ENCODE data around the gene CST2.

DNA sequence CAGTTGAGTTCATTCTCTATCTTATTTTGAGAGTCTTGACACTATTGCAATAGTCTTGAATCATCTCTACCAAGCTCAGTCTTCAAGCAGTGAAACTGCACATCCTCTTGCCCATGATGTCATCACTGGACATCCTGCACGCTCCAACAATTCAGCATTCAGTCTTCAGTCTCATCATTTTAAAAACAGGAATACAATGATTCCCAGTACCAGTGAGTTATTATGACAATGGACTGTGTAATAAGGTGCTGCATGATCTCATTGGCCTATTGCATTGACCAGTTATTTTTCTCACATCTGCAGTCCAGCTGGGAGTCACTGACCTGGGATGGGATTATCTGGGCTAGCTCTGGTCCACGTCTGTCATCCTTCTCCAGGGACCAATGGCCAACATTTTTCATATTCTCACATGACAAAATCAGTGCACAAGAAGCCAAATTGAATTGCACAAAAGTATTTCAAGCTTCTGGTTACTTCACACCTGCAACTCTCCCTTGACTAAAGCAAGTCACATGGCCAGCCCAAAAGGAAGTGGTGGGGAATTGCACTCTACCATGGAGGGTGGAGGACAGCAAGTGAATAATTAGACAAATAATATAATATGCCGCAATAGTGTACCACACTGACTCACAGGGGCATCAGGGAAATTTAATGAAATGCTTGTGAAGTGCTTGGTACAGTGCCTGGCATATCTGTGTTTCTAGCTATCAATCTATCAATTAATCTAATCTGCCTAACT lies 6.4 kb upstream of the CST2 start:
- TF ChIP-seq FOXK2 (IDR thresholded peaks at IDR 0.05): no peak
- no peak for TF ChIP-seq SUZ12 (IDR thresholded peaks at IDR 0.05)
- TF ChIP-seq, protein P1, sequence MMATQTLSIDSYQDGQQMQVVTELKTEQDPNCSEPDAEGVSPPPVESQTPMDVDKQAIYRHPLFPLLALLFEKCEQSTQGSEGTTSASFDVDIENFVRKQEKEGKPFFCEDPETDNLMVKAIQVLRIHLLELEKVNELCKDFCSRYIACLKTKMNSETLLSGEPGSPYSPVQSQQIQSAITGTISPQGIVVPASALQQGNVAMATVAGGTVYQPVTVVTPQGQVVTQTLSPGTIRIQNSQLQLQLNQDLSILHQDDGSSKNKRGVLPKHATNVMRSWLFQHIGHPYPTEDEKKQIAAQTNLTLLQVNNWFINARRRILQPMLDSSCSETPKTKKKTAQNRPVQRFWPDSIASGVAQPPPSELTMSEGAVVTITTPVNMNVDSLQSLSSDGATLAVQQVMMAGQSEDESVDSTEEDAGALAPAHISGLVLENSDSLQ (IDR thresholded peaks at IDR 0.05): no peak
- TF ChIP-seq NFRKB (IDR thresholded peaks at IDR 0.05): no peak
- no peak for TF ChIP-seq FOXM1 (IDR thresholded peaks at IDR 0.05; ENCODE audit: borderline replicate concordance)
- no peak for TF ChIP-seq BHLHE40 (IDR thresholded peaks at IDR 0.05; ENCODE audit: borderline replicate concordance)
- no peak for TF ChIP-seq L3MBTL2 (conservative IDR thresholded peaks at IDR 0.05)
- TF ChIP-seq SP1 (IDR thresholded peaks at IDR 0.05): no peak
- TF ChIP-seq HDGF (IDR thresholded peaks at IDR 0.05; ENCODE audit: borderline replicate concordance): no peak
- TF ChIP-seq TARDBP (IDR thresholded peaks at IDR 0.05): no peak
- TF ChIP-seq ELF4 (IDR thresholded peaks at IDR 0.05): no peak
- no peak for TF ChIP-seq FOXA1 (IDR thresholded peaks at IDR 0.05)
- TF ChIP-seq ARNT (IDR thresholded peaks at IDR 0.05): no peak

All from HEK293T (cell line).